Measurements from ENCODE around the gene TNFRSF11A. TPM values are rescaled to one million over a fixed set of nuclear protein-coding genes. Genes with fewer than 3 reads are reported as not detected.

The TNFRSF11A gene
- total RNA-seq, 1 experiment from 2014 or later = 3.2 TPM

DNA sequence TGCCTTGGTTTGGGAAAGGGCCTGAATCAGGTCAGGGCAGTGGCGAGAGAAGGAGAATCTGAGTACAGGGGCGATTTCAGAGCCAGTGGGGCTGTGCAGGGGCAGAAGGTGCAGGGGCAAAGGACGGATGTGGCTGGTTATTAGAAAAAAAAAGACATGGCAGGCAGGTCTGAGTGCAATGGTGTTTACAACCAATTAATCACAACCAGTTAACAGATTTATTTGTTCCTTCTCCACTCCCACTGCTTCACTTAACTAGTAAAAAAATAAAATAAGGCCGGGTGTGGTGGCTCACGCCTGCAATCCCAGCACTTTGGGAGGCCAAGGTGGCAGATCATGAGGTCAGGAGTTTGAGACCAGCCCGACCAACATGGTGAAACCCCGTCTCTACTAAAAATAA lies 5.5 kb downstream of the TNFRSF11A start:
- ChIA-PET POLR2A (no interaction called here), RAD21 (ENCODE audit: low non-redundant PET in 1 of 2, low total read pairs in 2 of 2, uncharacterized antibody in 2 of 2, unreplicated experiment in 2 of 2) (no interaction called here), CTCF (interaction anchor here (0.8 kb wide), 1 partner anchor 15 kb away, joined by 3 read pairs; no protein-coding TSS in a partner anchor)
- no peaks in the 10 kb centered on the region for H3K36me3 ChIP-seq (ENCODE audit: control insufficient read depth in 1 of 2, insufficient read depth in 2 of 2, low read length in 2 of 2)
- H3K4me1 ChIP-seq (ENCODE audit: control insufficient read depth in 1 of 2, insufficient read depth in 2 of 2, low read length in 2 of 2) = peaks cover 5 to 8% of the 10 kb centered on the region in 2 experiments; a peak in 2 of 4 replicates
- H3K27me3 ChIP-seq (ENCODE audit: insufficient read depth, low read length) = peaks cover 22% of the 10 kb centered on the region; the same call in 1 of the 2 replicates
- no peak overlapping the region for H3K27ac ChIP-seq (ENCODE audit: low read depth, low read length)
- TF ChIP-seq, protein P1, sequence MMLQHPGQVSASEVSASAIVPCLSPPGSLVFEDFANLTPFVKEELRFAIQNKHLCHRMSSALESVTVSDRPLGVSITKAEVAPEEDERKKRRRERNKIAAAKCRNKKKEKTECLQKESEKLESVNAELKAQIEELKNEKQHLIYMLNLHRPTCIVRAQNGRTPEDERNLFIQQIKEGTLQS (IDR thresholded peaks at IDR 0.05) = no peak
- TF ChIP-seq JUND (IDR thresholded peaks at IDR 0.05) = no peak
- no peak for TF ChIP-seq SRF (IDR thresholded peaks at IDR 0.05; ENCODE audit: low read depth)
- TF ChIP-seq POLR2AphosphoS5 (IDR thresholded peaks at IDR 0.05; ENCODE audit: low read depth, low read length) = no peak
- TF ChIP-seq CEBPB (IDR thresholded peaks at IDR 0.05; ENCODE audit: low read depth) = no peak
- TF ChIP-seq EGR1 (IDR thresholded peaks at IDR 0.05; ENCODE audit: low read depth) = no peak
- TF ChIP-seq, protein P2, sequence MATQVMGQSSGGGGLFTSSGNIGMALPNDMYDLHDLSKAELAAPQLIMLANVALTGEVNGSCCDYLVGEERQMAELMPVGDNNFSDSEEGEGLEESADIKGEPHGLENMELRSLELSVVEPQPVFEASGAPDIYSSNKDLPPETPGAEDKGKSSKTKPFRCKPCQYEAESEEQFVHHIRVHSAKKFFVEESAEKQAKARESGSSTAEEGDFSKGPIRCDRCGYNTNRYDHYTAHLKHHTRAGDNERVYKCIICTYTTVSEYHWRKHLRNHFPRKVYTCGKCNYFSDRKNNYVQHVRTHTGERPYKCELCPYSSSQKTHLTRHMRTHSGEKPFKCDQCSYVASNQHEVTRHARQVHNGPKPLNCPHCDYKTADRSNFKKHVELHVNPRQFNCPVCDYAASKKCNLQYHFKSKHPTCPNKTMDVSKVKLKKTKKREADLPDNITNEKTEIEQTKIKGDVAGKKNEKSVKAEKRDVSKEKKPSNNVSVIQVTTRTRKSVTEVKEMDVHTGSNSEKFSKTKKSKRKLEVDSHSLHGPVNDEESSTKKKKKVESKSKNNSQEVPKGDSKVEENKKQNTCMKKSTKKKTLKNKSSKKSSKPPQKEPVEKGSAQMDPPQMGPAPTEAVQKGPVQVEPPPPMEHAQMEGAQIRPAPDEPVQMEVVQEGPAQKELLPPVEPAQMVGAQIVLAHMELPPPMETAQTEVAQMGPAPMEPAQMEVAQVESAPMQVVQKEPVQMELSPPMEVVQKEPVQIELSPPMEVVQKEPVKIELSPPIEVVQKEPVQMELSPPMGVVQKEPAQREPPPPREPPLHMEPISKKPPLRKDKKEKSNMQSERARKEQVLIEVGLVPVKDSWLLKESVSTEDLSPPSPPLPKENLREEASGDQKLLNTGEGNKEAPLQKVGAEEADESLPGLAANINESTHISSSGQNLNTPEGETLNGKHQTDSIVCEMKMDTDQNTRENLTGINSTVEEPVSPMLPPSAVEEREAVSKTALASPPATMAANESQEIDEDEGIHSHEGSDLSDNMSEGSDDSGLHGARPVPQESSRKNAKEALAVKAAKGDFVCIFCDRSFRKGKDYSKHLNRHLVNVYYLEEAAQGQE (IDR thresholded peaks at IDR 0.05; ENCODE audit: low read depth) = no peak
- no peak for TF ChIP-seq TCF7L2 (IDR thresholded peaks at IDR 0.05; ENCODE audit: borderline replicate concordance, extremely low read depth, insufficient read depth, insufficient read length)
- TF ChIP-seq FOSL1 (IDR thresholded peaks at IDR 0.05; ENCODE audit: low read depth) = no peak
- no peak for TF ChIP-seq SP1 (IDR thresholded peaks at IDR 0.05; ENCODE audit: low read depth)
- no peak for TF ChIP-seq RAD21 (IDR thresholded peaks at IDR 0.05; ENCODE audit: low read depth)
- TF ChIP-seq POLR2A (IDR thresholded peaks at IDR 0.05; ENCODE audit: borderline replicate concordance, extremely low read depth, insufficient read depth, insufficient read length) = no peak
- no peak for TF ChIP-seq CBX3 (IDR thresholded peaks at IDR 0.05; ENCODE audit: low read depth)
- no peak for TF ChIP-seq ZFX (IDR thresholded peaks at IDR 0.05)
- TF ChIP-seq, protein P3, sequence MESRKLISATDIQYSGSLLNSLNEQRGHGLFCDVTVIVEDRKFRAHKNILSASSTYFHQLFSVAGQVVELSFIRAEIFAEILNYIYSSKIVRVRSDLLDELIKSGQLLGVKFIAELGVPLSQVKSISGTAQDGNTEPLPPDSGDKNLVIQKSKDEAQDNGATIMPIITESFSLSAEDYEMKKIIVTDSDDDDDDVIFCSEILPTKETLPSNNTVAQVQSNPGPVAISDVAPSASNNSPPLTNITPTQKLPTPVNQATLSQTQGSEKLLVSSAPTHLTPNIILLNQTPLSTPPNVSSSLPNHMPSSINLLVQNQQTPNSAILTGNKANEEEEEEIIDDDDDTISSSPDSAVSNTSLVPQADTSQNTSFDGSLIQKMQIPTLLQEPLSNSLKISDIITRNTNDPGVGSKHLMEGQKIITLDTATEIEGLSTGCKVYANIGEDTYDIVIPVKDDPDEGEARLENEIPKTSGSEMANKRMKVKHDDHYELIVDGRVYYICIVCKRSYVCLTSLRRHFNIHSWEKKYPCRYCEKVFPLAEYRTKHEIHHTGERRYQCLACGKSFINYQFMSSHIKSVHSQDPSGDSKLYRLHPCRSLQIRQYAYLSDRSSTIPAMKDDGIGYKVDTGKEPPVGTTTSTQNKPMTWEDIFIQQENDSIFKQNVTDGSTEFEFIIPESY (IDR thresholded peaks at IDR 0.05; ENCODE audit: extremely low read depth, insufficient replicate concordance, low read length) = no peak
- no TSS peak for BruUV-seq (replicated peaks)
- H3K79me2 ChIP-seq (ENCODE audit: insufficient read depth, low read length) = no peaks in the 10 kb centered on the region
- ATAC-seq = no peak
- H3K4me3 ChIP-seq (replicated peaks in 1 of 2; ENCODE audit: low read depth in 1 of 2, low read length in 2 of 2) = no peak overlapping the region
- H2AFZ ChIP-seq (ENCODE audit: low read depth, low read length, poor library complexity, severe bottlenecking) = no peak overlapping the region
- DNase-seq (ENCODE audit: low read depth, low spot score) = no peak
- H3K9me3 ChIP-seq (ENCODE audit: control insufficient read depth in 1 of 2, insufficient read depth in 1 of 2, low read depth in 1 of 2, low read length in 2 of 2) = no peaks in the 10 kb centered on the region
- no peak overlapping the region for H3K9ac ChIP-seq (ENCODE audit: low read length)
- no peaks in the 10 kb centered on the region for H3K9me2 ChIP-seq (ENCODE audit: insufficient read depth)
- intact Hi-C loops (cut with micrococcal nuclease) = no loop called here
- H3K4me2 ChIP-seq (ENCODE audit: low read length) = no peak overlapping the region
- H4K20me1 ChIP-seq (ENCODE audit: insufficient read depth) = no peaks in the 10 kb centered on the region

All from HCT116 (cell line).